Right lobe of liver (tissue), 6 donors: Measurements from ENCODE around the gene TTC39C. TPM values are rescaled to one million over a fixed set of nuclear protein-coding genes. Genes with fewer than 3 reads are reported as not detected.

Source experiments
- ATAC-seq, 4 donors: fragments of 200-7000 bp; cut with Tn5 transposase; one replicate each; pipeline ENCODE4 v1.9.1; 2020; ENCODE audit warnings: mild to moderate bottlenecking in 4 of 4, moderate library complexity in 4 of 4
- DNase-seq, 3 donors: peaks; one replicate each; pipeline ENCODE4 v3.0.0-alpha.2; 2020
- H3K27ac ChIP-seq, 3 donors: fragments of 200-600 bp; one replicate each; pipeline ENCODE4 v1.8.0; 2022
- H3K27me3 ChIP-seq, 2 donors: fragments of 200-600 bp; one replicate each; pipeline ENCODE4 v1.8.0; 2022
- H3K36me3 ChIP-seq, 4 donors: fragments of 200-600 bp; sonication (generic) in 1 of 4; one replicate each; pipeline versions ENCODE4 v1.5.1 to v1.8.0; 2017 to 2022; ENCODE audit warnings: control low read depth in 1 of 4
- H3K4me1 ChIP-seq, 4 donors: fragments of 200-600 bp; sonication (generic) in 1 of 4; one replicate each; pipeline versions ENCODE4 v1.5.1 to v1.8.0; 2017 to 2022; ENCODE audit warnings: control low read depth in 1 of 4
- H3K4me3 ChIP-seq, 3 donors: fragments of 200-600 bp; one replicate each; pipeline ENCODE4 v1.8.0; 2022
- H3K9me3 ChIP-seq, 4 donors: fragments of 200-600 bp; sonication (generic) in 1 of 4; one replicate each; pipeline versions ENCODE4 v1.5.1 to v1.8.0; 2017 to 2022; ENCODE audit warnings: control low read depth in 1 of 4
- CTCF ChIP-seq, 4 donors: fragments of 200-600 bp in 3 of 4; fragments of 450-650 bp in 1 of 4; IDR thresholded peaks; one replicate each; pipeline versions ENCODE4 v1.5.1 to v1.8.0; 2016 to 2022; ENCODE audit warnings: antibody characterized with exemption in 4 of 4, mild to moderate bottlenecking in 2 of 4
- POLR2A ChIP-seq: fragments of 450-650 bp; IDR thresholded peaks from one replicate; pipeline ENCODE4 v1.6.1; 2017; ENCODE audit warnings: antibody characterized with exemption, mild to moderate bottlenecking
- WGBS: methylation state at CpG from one replicate; pipeline ENCODE4 v1.1.6; 2018; ENCODE audit warnings: low coverage, low lambda C conversion rate; ENCODE audit not compliant: insufficient coverage; ENCODE audit errors: missing lambda C conversion rate; 5-methylcytosine and 5-hydroxymethylcytosine counted together
- intact Hi-C, 2 donors: fragments of 100-400 bp; cut with DNase I; formaldehyde crosslinking; loops; one replicate each; pipeline versions ENCODE4 v1.11.2 to v1.14.1; 2022
- total RNA-seq, 6 experiments: library from RNA; depleted of rRNA in 2 of 6; stranded (reverse); fragments of >200 nt in 2 of 6; fragmentation: NEBNext Ultra II Directional in 3 of 6; extraction: Animal tissue kit (Norgen Biotek cat#: 25700) in 3 of 6; gene quantifications; one replicate each; pipeline versions ENCODE4 v1.1.0 to v1.2.4, GENCODE V29; 2016 to 2023
- donor health status: DM: no; HTN: yes; CAD: no.
- donor health status: DM: no; HTN: no; CAD: no.
- donor health status: DM: no; HTN: no; CAD: no.
- donor health status: DM: no; HTN: yes; CAD: no.
- donor health status: DM: no; HTN: yes; CAD: no.

TTC39C gene
- total RNA-seq, 6 experiments from 2014 or later, result 61.9 to 167 (median 84.4) TPM

DNA sequence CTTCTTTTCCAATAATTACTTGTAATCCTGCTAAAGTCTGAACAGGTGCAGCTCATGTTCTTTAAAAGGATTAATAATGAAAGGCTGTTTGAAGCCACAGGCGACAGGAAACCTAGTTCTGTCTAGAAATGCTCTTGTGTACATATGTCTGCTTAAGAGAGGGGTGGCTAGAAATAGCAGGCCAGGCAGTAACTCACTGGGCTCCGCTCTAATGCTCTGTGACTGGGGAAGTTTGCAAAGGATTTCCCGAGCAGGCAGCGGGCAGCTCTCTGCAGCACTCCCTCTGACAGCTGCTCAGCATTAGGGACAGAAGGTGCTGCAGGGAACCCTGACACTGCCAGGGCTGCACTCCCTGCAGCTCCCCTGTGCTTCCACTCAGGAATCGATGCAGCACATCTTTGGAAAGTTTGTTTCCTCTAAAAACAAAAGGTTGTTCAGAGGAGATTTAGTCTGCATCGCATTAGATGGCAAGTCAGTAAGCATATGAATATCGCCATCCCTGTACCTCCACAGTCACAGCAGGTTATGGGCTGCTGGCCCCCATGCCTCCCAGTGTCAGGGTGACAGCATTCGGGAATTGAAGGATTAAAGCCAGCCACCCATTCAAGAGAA is 33.1 kb upstream of the TTC39C start:
- no peak for DNase-seq
- intact Hi-C loops, result no loop called here
- H3K4me1 ChIP-seq, result peaks cover 0 to 4% (median 0%) of the 10 kb centered on the region in 4 donors
- no peaks in the 10 kb centered on the region for H3K9me3 ChIP-seq
- no peak overlapping the region for H3K27ac ChIP-seq
- TF ChIP-seq POLR2A (no peak), CTCF (IDR thresholded peaks at IDR 0.05) (no peak)
- no peak for ATAC-seq
- H3K36me3 ChIP-seq, result no peaks in the 10 kb centered on the region
- WGBS, result 86% methylated on average over 4 of the region's 8 CpGs
- no peak overlapping the region for H3K4me3 ChIP-seq
- H3K27me3 ChIP-seq, result no peaks in the 10 kb centered on the region

- Histone ChIP-seq H3K9me3 (no peaks in the 10 kb centered on the region), H3K4me3 (no peak overlapping the region), H3K36me3 (no peaks in the 10 kb centered on the region), H3K27me3 (no peaks in the 10 kb centered on the region), H3K4me1 (peaks cover 0 to 4% (median 0%) of the 10 kb centered on the region in 4 donors), H3K27ac (no peak overlapping the region)
- ATAC-seq (peak; percentile 87 to 98 (median 96)), DNase-seq (peak; percentile 60 to 70 (median 69))
- TF ChIP-seq CTCF (IDR thresholded peaks at IDR 0.05) (no peak), POLR2A (no peak)
- intact Hi-C loops, result no loop called here
- WGBS, result 41% methylated on average over 10 of the region's 17 CpGs
Measured at GRCh38 chr18:23982155-23983079, 32.1 kb upstream of the TTC39C start.

- Histone ChIP-seq H3K27ac (no peak overlapping the region), H3K4me1 (peaks cover 0 to 4% (median 0%) of the 10 kb centered on the region in 4 donors), H3K4me3 (no peak overlapping the region), H3K9me3 (no peaks in the 10 kb centered on the region), H3K27me3 (no peaks in the 10 kb centered on the region), H3K36me3 (no peaks in the 10 kb centered on the region)
- TF ChIP-seq POLR2A (no peak), CTCF (IDR thresholded peaks at IDR 0.05) (no peak)
- no peak for DNase-seq
- intact Hi-C loops, result no loop called here
- WGBS, result 63% methylated on average over 3 of the region's 3 CpGs
- ATAC-seq, result no peak
Measured at GRCh38 chr18:23983112-23983511, 31.4 kb upstream of the TTC39C start.

GRCh38 chr18:23986600-23987359 is 27.8 kb upstream of the TTC39C start:
- Histone ChIP-seq H3K36me3 (no peaks in the 10 kb centered on the region), H3K4me3 (no peak overlapping the region), H3K4me1 (peaks cover 0 to 4% (median 0%) of the 10 kb centered on the region in 4 donors), H3K27me3 (no peaks in the 10 kb centered on the region), H3K9me3 (no peaks in the 10 kb centered on the region), H3K27ac (no peak overlapping the region)
- ATAC-seq (no peak), DNase-seq (no peak)
- intact Hi-C loops, result no loop called here
- TF ChIP-seq CTCF (IDR thresholded peaks at IDR 0.05) (no peak), POLR2A (no peak)
